Melanocyte of skin (primary cell): ENCODE results near the gene HOXC13. TPM values are rescaled to one million over a fixed set of nuclear protein-coding genes. Genes with fewer than 3 reads are reported as not detected.

Experiments
- small RNA-seq, 2 donors: library from RNA; depleted of rRNA; stranded (forward); fragments of <200 nt; gene quantifications; one replicate each; pipeline ENCODE3, GENCODE V24; 2012
- total RNA-seq, 2 donors: library from RNA; depleted of rRNA; stranded (reverse); fragments of >200 nt; gene quantifications; 2 replicates each; pipeline ENCODE4 v1.2.3, GENCODE V29; 2012

The HOXC13 gene, protein sequence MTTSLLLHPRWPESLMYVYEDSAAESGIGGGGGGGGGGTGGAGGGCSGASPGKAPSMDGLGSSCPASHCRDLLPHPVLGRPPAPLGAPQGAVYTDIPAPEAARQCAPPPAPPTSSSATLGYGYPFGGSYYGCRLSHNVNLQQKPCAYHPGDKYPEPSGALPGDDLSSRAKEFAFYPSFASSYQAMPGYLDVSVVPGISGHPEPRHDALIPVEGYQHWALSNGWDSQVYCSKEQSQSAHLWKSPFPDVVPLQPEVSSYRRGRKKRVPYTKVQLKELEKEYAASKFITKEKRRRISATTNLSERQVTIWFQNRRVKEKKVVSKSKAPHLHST
- total RNA-seq, result not detected

DNA sequence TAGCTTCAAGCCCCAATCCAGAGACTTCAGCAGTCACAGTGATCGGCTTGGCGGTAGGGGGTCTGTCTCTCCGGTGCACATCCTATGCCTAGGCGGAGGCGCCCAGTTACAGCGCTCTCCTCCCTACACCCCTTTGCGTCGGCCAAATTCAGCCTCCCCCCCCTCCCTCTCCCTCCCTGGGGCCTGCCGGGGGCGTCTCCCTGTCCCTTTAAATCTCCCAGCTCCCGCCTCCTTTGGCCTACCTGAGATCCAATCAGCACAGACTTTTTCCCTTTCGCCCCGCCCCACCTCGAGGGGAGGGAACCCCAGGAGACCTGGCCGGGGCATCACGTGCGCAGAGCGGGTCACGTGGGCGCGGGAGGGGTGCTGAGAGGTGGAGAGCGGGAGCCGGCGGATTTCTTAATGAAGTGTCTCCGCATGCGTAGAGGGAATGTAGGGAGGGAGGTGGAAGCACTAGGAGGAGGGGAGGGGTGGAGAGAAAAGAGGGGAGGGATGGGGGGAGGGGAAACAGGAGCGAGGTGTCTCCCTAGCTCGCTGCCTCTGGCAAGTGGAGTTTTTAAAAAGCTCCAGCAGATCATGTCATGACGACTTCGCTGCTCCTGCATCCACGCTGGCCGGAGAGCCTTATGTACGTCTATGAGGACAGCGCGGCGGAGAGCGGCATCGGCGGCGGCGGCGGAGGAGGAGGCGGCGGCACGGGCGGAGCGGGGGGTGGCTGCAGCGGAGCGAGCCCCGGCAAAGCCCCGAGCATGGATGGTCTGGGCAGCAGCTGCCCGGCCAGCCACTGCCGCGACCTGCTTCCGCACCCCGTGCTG, at the start of gene HOXC13:
HOXC13 (plus strand) TSS at position 506 of the 815 bp plus-strand sequence; CDS start at position 582, 76 bp downstream.

DNA sequence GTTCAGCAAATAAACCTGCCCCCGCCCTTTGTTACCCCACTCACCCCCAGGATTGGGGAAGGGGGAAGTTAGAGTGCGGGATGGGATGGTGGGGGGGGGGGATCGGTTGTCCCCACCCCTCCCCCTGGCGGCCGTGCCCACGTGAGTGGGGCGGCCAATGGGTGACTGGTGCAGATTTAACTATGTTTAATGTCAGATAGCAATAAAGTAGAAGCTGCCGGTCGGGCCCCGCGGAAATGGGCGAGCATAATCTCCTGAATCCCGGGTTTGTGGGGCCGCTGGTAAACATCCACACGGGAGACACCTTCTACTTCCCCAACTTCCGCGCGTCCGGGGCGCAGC, 16.0 kb downstream of the HOXC13 start, which contains the start of gene HOXC12:
HOXC12 (plus strand) TSS at position 210 of the 342 bp plus-strand sequence; CDS start at position 237, 27 bp downstream.

DNA sequence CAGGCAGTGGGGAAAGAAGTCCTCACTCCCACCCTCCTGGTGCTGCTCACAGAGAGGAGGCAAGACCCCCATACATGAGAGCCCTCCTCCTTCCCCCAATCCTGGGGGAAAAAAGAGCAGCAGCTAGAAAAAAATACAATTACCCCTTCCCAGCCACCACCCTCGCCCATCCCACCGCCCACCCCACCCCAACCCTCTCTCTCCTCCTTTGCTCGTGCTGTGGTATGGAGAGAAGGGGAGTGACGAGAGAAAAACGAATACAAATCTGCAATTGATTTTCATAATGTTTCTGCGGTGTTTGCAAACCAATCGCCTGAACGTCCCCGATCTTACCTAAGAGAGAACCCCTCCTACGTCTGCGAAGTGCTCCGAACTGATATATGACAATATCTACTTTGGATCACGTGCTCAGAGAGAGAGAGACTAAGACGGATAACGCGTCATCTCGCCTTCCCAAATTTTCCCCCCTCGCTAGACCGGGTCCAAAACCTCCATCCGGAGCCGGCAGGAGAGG, 34.1 kb downstream of the HOXC13 start, which contains the start of gene HOXC11:
HOXC11 (plus strand) TSS at position 405 of the 514 bp plus-strand sequence. CDS start 116 bp downstream, outside the sequence.

DNA sequence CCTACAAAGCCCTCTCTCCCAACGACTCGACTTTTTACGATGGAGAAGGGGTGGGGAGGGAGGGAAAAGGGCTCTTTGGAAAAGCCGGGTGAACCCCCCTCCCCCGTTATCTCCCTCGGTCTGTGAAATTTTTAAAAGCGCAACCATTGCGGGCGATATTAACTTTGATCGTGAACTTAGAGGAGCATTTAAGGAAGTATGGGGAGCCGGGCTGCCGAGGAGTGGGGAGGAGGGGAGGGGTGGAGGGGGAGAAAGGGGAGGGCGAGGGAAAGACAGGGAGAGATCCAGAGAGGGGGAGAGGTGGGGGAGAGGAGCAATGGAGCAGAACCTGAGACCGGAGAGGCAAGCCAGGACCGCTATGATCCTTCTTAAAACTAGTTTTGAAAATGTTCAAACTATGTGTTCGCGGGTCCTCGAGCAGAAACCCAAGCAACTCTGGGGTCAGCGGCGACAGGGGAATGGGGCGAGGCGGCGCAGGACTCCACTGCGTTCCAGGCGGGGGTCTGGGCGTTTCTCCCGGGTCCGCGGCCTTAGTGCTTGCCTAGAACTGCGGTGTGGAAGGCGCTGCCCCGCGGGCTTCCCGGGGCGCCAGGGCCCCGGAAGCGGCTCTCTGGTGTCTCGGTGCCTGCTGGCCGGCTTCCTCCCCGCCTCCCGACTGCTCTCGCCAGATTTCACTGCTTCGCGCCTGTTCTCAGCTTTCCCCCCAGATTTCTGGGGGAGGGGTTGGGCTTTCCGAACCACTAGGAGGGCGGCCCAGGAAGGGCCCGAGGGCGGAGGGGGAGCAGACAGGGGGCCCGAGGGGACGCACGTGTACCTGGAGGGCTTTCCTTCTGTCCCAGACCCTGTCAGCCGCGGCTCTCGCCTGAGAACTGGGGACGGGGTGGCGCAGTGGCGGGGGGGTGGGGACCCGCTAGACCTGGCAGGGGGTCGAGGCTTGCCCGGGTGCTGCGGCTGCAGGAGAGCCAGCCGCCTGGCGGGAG, 35.7 kb downstream of the HOXC13 start, which contains the start of gene HOTAIR:
HOTAIR (minus strand) TSS at position 871 of the 980 bp plus-strand sequence.

DNA sequence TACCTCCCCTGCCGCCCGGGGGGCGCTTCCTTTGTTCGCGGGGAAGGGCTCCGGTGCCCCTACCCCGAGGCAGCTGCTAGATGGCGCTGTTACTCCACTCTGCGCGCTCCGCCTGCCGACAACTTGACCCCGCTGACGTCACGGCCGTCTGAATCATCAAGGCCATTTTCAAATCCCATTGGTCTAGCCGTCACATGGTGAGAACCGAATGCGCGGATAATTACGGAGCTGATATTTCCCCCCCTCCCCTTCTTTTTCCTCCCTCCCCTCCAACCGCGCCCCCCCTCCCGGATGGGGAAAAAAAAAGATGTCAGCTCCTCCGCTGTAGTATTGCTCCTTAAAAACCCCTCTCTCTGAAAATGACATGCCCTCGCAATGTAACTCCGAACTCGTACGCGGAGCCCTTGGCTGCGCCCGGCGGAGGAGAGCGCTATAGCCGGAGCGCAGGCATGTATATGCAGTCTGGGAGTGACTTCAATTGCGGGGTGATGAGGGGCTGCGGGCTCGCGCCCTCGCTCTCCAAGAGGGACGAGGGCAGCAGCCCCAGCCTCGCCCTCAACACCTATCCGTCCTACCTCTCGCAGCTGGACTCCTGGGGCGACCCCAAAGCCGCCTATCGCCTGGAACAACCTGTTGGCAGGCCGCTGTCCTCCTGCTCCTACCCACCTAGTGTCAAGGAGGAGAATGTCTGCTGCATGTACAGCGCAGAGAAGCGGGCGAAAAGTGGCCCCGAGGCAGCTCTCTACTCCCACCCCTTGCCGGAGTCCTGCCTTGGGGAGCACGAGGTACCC, 46.5 kb downstream of the HOXC13 start, which contains the start of gene HOXC10:
HOXC10 (plus strand) TSS at position 246 of the 791 bp plus-strand sequence; CDS start at position 360, 114 bp downstream.

Small RNA genes lying within 50 kb of the gene (small RNA-seq; reads per million reads assigned to genes)
- 0 reads per million in 2 donors for gene AC012531.3
- 0 to 0.21 reads per million in 2 donors for gene AC012531.4
- gene MIR196A2, result 0.26 to 4.5 reads per million in 2 donors
- 0 reads per million in 2 donors for gene RF01905
- 0 reads per million in 2 donors for gene RF01906

Other genes starting within 250 kb of the HOXC13 start
- 10 to 100 TPM; 29.3 to 49.6 TPM for gene CALCOCO1, start 211.4 kb upstream of the HOXC13 start, total RNA-seq
- gene CISTR, start 186.9 kb upstream of the HOXC13 start, total RNA-seq, result not detected
- not detected for gene HOXC12, start 16.1 kb downstream of the HOXC13 start, total RNA-seq
- gene HOXC11, start 34.3 kb downstream of the HOXC13 start, total RNA-seq, result under 1 TPM in 1 of 2 donors, not detected in 1; 0.33 TPM
- gene HOTAIR, start 36.1 kb downstream of the HOXC13 start, total RNA-seq, result not detected
- 1 to 10 TPM in 1 of 2 donors, not detected in 1; 5.7 TPM for gene HOXC10, start 46.3 kb downstream of the HOXC13 start, total RNA-seq
- gene HOXC9, start 61.3 kb downstream of the HOXC13 start, total RNA-seq, result 1 to 10 TPM in 1 of 2 donors, not detected in 1; 5.7 TPM
- 1 to 10 TPM in 1 of 2 donors, not detected in 1; 1.3 TPM for gene HOXC8, start 70.2 kb downstream of the HOXC13 start, total RNA-seq
- 1 to 10 TPM in 1 of 2 donors, not detected in 1; 3.7 TPM for gene HOXC6, start 89.6 kb downstream of the HOXC13 start, total RNA-seq
- gene HOXC5, start 94.2 kb downstream of the HOXC13 start, total RNA-seq, result 1 to 10 TPM in 1 of 2 donors, not detected in 1; 1.7 TPM
- gene HOXC4, start 115.0 kb downstream of the HOXC13 start, total RNA-seq, result 1 to 10 TPM in 1 of 2 donors, not detected in 1; 3.3 TPM